NCI-H1092 treated with DMSO at 0.1 percent for 48 hours (cell line): ENCODE data around the gene PRRT3.

ENCODE experiments used
- DNase-seq: peaks from one replicate; lab custom pipeline; 2025; lab: John Stamatoyannopoulos, UW

PRRT3 gene

GRCh38 chr3:9951962-9952805 is at the start of gene PRRT3:
TSS of gene PRRT3 (minus strand) at chr3:9952408. CDS start at chr3:9950115, 2,293 bp downstream.
- peak; percentile 28 for DNase-seq

GRCh38 chr3:10000686-10001085 is 48.5 kb upstream of the PRRT3 start:
- DNase-seq, result no peak

GRCh38 chr3:9994086-9994844 is 42.1 kb upstream of the PRRT3 start:
- no peak for DNase-seq

- DNase-seq, result no peak
Observed at GRCh38 chr3:9986230-9986725, 34.1 kb upstream of the PRRT3 start.

- DNase-seq, result no peak
Observed at GRCh38 chr3:9980251-9980650, 28.0 kb upstream of the PRRT3 start.

GRCh38 chr3:9978710-9979305 is 26.6 kb upstream of the PRRT3 start:
- no peak for DNase-seq

GRCh38 chr3:9976721-9977709 is 24.8 kb upstream of the PRRT3 start:
- DNase-seq, result peak; percentile 33

GRCh38 chr3:9970020-9970652 is 17.9 kb upstream of the PRRT3 start:
- no peak for DNase-seq

GRCh38 chr3:9969632-9970019 is 17.4 kb upstream of the PRRT3 start:
- no peak for DNase-seq

GRCh38 chr3:9966841-9967240 is 14.6 kb upstream of the PRRT3 start:
- DNase-seq, result no peak

- DNase-seq, result no peak
Observed at GRCh38 chr3:9965200-9965875, 13.1 kb upstream of the PRRT3 start.

GRCh38 chr3:9957214-9957613 is 5.0 kb upstream of the PRRT3 start:
- DNase-seq, result no peak

GRCh38 chr3:9955611-9956352 is 3.6 kb upstream of the PRRT3 start:
- DNase-seq, result no peak

- peak; percentile 24 for DNase-seq
Observed at GRCh38 chr3:9955067-9955502, 2.9 kb upstream of the PRRT3 start.

GRCh38 chr3:9951598-9951961 is 628 bp downstream of the PRRT3 start:
- no peak for DNase-seq

- no peak for DNase-seq
Observed at GRCh38 chr3:9951126-9951525, 1.1 kb downstream of the PRRT3 start.

- DNase-seq, result no peak
Observed at GRCh38 chr3:9949626-9950025, 2.6 kb downstream of the PRRT3 start.

GRCh38 chr3:9949115-9949514 is 3.1 kb downstream of the PRRT3 start:
- DNase-seq, result no peak

GRCh38 chr3:9948586-9948985 is 3.6 kb downstream of the PRRT3 start:
- DNase-seq, result no peak
